Fibroblast of peridontal ligament (primary cell): ENCODE measurements around the gene TMEM131L.
"Not testable (repeated sequence)": the region's sequence is repeated elsewhere in the genome, so short reads cannot be mapped to it uniquely, and the experiment has no call there.

Experiments used
- DNase-seq: peaks from one replicate; pipeline ENCODE4 v3.0.0-alpha.2; 2010; ENCODE audit errors: extremely low read depth

Gene TMEM131L

DNA sequence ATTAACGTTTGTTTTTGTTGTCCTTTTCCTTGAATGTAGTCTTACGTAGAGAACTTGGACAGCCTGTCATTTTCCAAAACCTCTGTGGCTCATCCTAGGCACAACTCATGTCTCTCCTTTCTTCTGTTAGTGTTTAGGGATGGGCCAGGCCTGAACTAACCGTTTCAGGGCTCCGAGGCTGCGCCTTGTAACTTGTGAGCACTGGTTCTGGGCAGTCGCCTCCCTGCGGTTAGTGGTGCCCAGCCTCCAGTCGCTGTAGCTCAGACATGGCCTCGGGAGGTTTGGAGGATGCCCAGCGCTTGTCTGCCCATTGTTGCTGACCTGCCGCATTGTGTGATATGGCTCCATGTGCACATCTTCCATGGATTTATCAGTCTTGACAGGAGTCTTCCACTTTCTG is 32.8 kb downstream of the TMEM131L start:
- DNase-seq = no peak

- DNase-seq = no peak
Measured at GRCh38 chr4:153501578-153501977, 35.4 kb downstream of the TMEM131L start.

GRCh38 chr4:153502584-153502983 is 36.4 kb downstream of the TMEM131L start:
- DNase-seq = peak; percentile 60

- no peak for DNase-seq
Measured at GRCh38 chr4:153506341-153507309, 40.5 kb downstream of the TMEM131L start.

- no peak for DNase-seq
Measured at GRCh38 chr4:153507310-153508073, 41.3 kb downstream of the TMEM131L start.

DNA sequence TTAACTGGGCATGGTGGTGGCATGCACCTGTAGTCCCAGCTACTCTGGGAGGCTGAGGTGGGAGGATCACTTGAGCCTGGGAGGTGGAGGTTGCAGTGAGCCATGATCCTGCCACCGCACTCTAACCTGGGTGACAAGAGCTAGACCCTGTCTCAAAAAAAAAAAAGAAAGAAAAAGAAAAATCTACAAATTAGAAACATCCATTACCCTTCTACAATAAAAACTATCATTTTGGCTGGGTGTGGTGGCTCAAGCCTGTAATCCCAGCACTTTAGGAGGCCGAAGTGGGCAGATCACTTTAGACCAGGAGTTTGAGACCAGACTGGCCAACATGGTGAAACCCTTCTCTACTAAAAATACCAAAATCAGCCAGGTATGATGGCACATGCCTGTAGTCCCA is 43.1 kb downstream of the TMEM131L start:
- not testable (repeated sequence) for DNase-seq

DNA sequence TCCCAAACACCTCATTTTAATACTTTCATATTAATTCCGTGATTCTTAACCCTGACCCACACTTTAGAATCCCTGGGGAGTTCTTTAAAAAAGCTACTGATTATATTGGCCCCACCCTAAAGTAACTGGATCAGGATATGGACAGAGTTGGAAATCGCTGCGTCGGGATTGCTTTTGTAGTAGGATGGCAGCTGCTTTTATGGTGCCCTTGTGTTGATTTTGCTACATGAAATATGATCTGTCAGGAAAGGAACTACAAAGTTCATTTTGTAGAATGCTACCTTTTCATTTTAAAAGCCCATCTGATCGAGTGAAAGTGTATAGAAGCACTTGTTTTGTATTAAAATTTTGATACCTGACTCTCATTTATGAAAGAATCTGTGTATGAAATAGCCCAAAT is 43.6 kb downstream of the TMEM131L start:
- no peak for DNase-seq

- no peak for DNase-seq
Measured at GRCh38 chr4:153510252-153511001, 44.3 kb downstream of the TMEM131L start.

GRCh38 chr4:153511104-153511503 is 44.9 kb downstream of the TMEM131L start:
- no peak for DNase-seq

GRCh38 chr4:153512162-153512852 is 46.1 kb downstream of the TMEM131L start:
- no peak for DNase-seq

- no peak for DNase-seq
Measured at GRCh38 chr4:153512952-153513500, 46.9 kb downstream of the TMEM131L start.

- peak; percentile 66 for DNase-seq
Measured at GRCh38 chr4:153513596-153513995, 47.4 kb downstream of the TMEM131L start.

GRCh38 chr4:153514001-153514526 is 47.9 kb downstream of the TMEM131L start:
- DNase-seq = peak; percentile 88

DNA sequence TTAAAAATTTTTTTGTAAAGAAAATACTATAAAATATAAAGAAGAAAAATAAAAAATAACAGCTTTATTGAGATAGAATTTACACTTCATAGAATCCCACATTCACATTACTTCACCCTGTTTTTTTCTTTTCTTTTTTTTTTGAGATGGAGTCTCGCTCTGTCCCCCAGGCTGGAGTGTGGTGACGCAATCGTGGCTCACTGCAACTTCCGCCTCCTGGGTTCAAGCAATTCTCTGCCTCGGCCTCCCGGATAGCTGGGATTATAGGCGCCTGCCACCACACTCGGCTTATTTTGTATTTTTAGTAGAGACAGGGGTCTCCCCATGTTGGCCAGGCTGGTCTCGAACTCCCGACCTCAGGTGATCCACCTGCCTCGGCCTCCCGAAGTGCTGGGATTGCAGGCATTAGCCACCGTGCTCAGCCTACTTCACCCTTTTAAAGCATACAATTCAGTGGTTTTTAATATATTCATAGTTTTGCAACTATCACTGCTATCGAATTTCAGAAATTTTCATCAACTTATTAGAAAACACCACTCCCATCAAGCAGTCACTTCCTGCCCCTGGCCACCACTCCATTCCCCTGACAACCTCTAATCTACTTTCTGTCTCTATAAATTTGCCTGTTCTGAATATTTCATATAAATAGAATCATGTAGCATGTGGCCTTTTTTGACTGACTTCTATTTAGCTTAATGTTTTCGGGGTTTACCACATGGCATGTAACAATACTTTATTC is 48.7 kb downstream of the TMEM131L start:
- no peak for DNase-seq

GRCh38 chr4:153517159-153517558 is 51.0 kb downstream of the TMEM131L start:
- no peak for DNase-seq

DNA sequence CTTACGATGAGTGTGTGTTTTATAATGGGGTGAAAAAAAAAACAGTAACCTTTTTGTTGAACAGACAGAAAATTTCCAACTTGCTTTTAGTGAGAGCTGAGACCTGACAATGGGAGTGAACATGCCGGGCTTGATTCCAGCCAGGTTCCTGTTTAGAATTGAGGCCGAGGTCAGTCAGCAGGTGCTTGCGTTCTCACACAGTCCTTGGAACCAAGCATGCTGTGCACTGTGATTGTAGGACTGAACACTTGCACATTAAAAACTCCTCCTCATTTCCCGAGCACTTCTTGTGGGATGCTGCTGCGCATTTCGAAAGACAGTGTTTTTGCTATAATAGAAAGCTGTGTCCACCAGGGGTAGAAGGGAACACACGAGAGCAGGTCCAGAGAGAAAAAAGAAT is 51.8 kb downstream of the TMEM131L start:
- no peak for DNase-seq

DNA sequence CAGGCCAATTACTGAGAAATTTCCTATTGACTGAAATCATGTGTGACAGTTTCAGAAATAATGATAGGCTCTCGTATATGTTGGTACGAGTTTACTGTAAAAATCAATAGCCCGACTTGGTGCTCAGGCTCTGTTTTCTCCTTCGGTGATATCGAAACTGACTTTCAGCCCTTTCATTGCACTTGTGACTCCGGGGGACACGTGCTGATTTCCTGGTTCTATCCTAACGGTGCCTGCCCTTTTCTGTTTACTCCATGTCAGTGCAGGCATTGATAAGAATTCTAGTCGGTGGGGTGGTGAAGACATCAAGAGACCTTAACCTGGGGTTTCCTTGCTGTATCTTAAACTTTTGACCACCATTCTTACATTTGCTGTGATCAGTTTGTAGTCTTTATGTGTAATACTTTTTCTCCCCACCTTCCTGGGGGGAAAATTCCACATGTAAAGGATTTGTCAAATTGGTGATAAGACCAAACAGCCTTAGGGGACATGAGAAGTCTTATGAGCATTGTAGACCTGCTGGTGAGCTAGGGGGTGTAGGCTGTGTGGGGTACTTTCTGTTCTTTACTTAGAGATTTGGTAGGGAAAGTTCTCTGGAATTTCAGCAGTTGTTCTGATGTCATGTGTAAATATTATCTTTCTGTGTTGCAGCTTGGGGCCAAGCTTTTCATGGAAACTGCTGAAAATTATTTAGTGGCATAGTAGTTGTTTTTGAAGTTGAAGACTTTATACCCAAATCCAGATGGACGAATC is 52.7 kb downstream of the TMEM131L start:
- no peak for DNase-seq

GRCh38 chr4:153519687-153520086 is 53.5 kb downstream of the TMEM131L start:
- DNase-seq = no peak

GRCh38 chr4:153520227-153520626 is 54.1 kb downstream of the TMEM131L start:
- DNase-seq = no peak
